GM12801 (cell line): Measurements from ENCODE around the gene OR52D1.

ENCODE experiments used
- TF ChIP-seq, protein P1 (sequence below): IDR thresholded peaks from one replicate; pipeline ENCODE4 v1.5.1; 2011; ENCODE audit warnings: control low read depth; ENCODE audit not compliant: insufficient read length; ENCODE audit errors: extremely low read depth

The OR52D1 gene

DNA sequence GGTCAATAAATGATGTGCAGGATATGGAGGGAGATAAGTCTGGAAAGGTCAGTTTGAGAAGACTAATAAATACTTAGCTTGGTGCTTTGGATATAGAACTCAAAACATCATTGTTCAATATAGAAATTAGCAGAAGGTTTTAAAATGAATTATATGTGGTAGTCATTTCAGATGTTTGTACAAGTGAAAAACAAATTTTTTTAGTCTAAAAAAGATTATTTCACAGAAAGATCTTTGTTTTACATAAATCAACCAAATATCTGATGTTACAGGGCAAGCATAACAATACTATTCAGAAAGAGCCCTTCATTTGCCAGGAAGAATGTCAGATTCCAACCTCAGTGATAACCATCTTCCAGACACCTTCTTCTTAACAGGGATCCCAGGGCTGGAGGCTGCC lies at the start of gene OR52D1:
OR52D1 (plus strand) TSS at position 301 of the 400 bp plus-strand sequence; CDS start at position 323, 22 bp downstream.
- TF ChIP-seq, protein P1, sequence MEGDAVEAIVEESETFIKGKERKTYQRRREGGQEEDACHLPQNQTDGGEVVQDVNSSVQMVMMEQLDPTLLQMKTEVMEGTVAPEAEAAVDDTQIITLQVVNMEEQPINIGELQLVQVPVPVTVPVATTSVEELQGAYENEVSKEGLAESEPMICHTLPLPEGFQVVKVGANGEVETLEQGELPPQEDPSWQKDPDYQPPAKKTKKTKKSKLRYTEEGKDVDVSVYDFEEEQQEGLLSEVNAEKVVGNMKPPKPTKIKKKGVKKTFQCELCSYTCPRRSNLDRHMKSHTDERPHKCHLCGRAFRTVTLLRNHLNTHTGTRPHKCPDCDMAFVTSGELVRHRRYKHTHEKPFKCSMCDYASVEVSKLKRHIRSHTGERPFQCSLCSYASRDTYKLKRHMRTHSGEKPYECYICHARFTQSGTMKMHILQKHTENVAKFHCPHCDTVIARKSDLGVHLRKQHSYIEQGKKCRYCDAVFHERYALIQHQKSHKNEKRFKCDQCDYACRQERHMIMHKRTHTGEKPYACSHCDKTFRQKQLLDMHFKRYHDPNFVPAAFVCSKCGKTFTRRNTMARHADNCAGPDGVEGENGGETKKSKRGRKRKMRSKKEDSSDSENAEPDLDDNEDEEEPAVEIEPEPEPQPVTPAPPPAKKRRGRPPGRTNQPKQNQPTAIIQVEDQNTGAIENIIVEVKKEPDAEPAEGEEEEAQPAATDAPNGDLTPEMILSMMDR = no peak

DNA sequence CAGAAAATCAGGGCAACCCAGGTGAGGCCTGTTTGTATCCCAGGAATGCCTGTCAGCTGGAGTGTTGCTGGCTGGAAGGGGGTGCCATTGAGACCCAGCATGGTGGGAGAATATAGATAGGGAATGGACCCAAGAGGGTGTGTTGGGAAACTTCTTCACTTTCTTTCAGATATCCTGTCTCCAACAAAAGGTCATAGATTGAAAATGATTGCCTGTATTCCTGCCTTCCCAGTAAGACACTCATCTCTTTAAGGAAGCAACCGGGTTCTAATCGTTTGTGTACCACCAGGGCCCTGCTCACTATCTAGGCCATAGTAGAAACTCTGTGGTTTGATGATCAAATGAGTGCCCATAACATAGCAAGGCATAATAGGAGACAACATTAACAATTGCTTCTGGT lies 47.1 kb upstream of the OR52D1 start, which contains the start of gene OR51I1:
OR51I1 (minus strand) TSS at position 101 of the 400 bp plus-strand sequence; CDS start at position 101, 0 bp downstream.
- TF ChIP-seq, protein P1 = no peak

DNA sequence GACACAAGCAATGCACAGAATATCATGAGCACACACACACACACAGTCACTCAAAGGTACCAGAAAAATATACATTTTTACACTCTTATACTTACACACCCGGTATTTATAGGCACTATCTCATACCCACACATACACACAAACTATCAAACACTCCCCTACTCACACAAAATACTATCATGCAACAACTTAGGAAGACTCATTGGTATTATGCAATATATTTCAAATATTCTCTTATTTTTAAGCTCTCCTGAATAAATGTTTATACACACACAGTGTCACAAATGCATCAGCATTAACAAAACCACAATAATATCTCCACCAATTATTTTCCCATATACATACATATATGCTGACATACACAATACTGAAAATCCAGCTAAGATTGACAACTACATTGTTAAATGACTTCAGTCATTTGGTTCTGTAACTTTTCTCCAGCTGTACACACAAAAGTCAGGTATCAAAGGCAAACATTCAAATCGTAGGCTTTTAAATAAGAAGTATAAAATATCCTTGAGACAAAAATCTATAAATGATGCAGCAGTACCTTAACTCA lies 44.6 kb upstream of the OR52D1 start:
- TF ChIP-seq, protein P1 = no peak

DNA sequence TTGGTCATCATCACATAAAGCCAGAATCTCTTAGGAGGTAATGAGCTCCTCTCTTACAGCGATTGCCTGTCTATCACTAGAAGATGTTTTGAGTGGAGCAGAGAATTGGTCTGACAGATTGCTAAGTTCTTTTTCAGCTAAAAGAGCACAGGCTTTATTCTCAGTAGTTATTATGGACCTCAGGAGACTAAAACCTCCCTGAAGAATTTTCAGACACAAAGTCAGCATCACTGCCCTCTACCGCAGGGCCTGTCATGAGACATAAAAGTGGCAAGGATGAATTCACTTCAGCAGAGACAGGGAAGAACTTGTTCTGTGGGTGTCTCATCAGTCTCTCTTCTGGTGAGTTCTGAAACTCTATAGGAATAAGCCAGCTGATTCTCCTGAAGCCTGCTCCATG lies 39.5 kb upstream of the OR52D1 start, which contains the start of gene OR51I2:
OR51I2 (plus strand) TSS at position 301 of the 400 bp plus-strand sequence. CDS start 4,166 bp downstream, outside the sequence.
- TF ChIP-seq, protein P1 = no peak

DNA sequence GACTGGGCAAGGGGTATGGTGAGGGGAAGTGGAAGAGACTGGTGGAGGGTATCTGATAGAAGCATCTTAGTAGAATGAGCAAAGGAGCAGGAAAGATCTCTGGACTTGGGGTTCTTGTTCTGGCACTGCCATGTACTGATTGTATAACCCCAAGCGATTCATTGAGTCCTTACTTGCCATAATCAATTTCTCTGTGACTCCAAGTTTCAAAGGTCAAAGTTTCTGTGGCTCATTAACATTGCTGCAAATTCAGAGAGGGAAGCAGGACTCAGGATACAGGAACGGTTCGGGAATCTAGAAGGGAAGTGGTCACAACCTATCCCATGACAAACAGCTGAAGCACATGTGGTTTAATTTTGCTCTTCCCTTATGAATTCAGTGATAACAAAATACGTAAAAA lies 39.1 kb upstream of the OR52D1 start:
- TF ChIP-seq, protein P1 = no peak

DNA sequence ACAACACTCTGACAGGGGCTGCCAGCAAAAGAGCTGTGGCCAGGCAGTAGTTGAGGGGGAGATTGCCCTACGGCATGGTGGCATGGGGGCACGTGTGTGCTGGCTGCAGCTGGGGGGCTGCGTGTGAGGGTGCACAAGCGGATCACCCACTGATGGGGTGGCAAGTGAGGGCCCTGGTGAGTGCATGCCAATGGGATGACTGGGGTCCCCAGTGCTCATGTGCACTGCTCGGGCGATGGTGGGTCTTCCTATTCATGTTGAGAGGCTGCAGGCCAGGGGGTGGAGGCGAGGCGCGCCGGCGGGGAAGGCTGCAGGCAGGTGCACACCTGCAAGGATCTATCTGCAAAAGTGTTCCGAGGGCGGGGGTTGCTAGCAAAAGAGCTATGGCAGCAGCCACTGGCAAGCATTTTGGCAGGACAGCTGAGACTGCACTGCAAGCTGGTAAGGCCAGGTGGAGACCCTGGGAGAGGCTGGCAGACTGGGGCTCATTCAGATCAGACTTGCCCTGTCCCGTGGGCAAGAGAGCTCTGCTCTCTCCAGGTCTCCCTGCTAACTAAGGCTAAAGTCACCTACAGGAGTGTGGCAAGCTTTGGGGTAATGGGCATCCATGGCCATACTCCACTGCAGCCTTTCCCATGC lies 27.4 kb upstream of the OR52D1 start:
- TF ChIP-seq, protein P1 = no peak

DNA sequence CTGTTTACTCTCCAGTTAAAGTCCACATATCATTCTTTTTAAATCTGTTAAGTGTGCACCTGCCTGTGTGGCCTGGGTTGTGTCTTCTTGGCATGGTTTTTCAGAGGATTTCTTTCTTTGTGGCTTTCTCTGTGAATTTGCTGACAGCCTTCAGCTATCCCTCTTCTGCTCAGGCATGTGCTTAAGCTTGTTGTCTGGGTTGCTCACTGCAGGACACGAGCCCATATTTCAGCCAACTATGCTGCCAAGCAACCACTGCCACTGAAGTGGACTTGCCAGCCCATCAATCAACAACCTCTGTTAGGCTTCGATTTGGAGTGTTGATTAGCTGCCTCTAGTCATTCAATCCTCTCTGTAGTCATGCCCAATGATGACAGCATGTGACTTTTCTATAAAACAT lies 21.0 kb upstream of the OR52D1 start:
- TF ChIP-seq, protein P1 = no peak
